SJSA1 (cell line): Measurements from ENCODE around the gene DPYD. TPM values are rescaled to one million over a fixed set of nuclear protein-coding genes. Genes with fewer than 3 reads are reported as not detected.
A peak's percentile ranks its signal among the peaks of the same experiment; 100 is the strongest.

ENCODE experiments used
- DNase-seq, 2 experiments: peaks; one replicate each; pipeline ENCODE4 v3.0.0-alpha.2; 2015 to 2020; ENCODE audit warnings: low spot score in 2 of 2, low read depth in 1 of 2
- H3K27ac ChIP-seq: fragments of 250-450 bp; sonication (Bioruptor Pico); 2 replicates; pipeline ENCODE4 v1.5.1; 2020; ENCODE audit warnings: mild to moderate bottlenecking, moderate library complexity
- H3K27me3 ChIP-seq: fragments of 250-450 bp; sonication (Bioruptor Pico); replicated peaks from 2 replicates; pipeline ENCODE4 v1.5.1; 2020; ENCODE audit warnings: mild to moderate bottlenecking, moderate library complexity
- H3K36me3 ChIP-seq: fragments of 250-450 bp; sonication (Bioruptor Pico); 2 replicates; pipeline ENCODE4 v1.5.1; 2020; ENCODE audit warnings: mild to moderate bottlenecking
- H3K4me1 ChIP-seq: fragments of 250-450 bp; sonication (Bioruptor Pico); replicated peaks from 2 replicates; pipeline ENCODE4 v1.6.1; 2021; ENCODE audit warnings: mild to moderate bottlenecking
- H3K4me3 ChIP-seq: fragments of 250-450 bp; sonication (Bioruptor Pico); 2 replicates; pipeline ENCODE4 v1.5.1; 2020; ENCODE audit warnings: mild to moderate bottlenecking
- H3K9me3 ChIP-seq: fragments of 250-450 bp; sonication (Bioruptor Pico); replicated peaks from 2 replicates; pipeline ENCODE4 v1.5.1; 2020; ENCODE audit warnings: mild to moderate bottlenecking
- total RNA-seq: library from RNA; depleted of rRNA; stranded (reverse); fragments of >200 nt; shearing (Covaris generic); gene quantifications from 2 replicates; pipeline ENCODE4 v1.2.3, GENCODE V29; 2014

Gene DPYD
- total RNA-seq, 1 experiment from 2014 or later = 31.4 TPM

DNA sequence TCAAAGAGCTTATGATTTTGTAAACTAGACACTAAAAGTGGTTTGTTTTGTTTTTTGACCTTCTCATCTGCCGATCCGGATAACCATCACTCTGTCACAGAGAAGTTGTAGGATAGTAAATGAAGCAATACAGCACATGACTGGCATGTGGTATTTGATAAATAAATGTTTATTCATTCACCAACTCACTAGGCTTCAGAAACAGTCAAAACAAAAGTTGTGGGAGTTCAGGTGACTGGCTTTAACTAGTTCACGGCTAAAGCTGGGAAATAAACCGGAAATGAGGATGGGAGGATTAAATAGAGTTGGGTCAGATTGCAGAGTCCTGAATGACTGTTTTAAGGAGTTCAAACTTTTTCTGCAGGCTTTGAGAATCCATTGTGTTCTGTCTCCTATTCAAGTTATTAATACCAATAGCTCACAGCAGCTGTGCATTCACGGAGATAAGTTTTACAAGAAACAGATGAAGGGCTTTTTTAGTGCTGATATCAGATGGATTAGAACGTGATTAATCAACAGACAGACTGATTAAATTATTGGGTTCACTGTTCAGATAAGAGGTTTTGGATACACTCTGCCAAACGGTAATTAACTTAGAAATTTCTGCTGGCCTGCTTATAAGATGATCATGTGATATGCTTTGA lies 463.3 kb downstream of the DPYD start:
- Histone ChIP-seq H3K4me1 (no peaks in the 10 kb centered on the region; the same call in 1 of the 2 replicates), H3K27ac (no peak overlapping the region), H3K36me3 (no peaks in the 10 kb centered on the region), H3K4me3 (no peak overlapping the region), H3K9me3 (no peaks in the 10 kb centered on the region), H3K27me3 (no peaks in the 10 kb centered on the region)
- DNase-seq = no peak

DNA sequence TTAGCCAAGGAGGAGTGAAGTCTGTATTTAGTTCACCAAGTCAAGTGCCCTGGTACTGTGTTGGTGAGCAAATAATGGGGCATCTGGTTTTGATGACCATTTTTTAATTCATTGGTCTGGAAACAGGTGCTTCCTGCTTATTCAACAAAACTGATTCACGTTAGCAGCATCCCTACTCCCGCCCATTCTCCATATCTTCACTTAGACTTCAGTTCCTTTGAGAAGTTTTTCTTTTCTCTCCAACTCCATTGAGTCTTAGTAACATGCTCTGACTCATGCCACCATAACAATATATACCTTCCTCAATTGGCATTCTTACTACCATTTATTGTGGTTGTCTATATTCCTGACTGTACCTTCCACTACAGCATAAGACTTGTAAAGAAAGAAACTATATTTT lies 468.9 kb downstream of the DPYD start:
- Histone ChIP-seq H3K36me3 (no peaks in the 10 kb centered on the region), H3K4me3 (no peak overlapping the region), H3K4me1 (no peaks in the 10 kb centered on the region; the same call in 1 of the 2 replicates), H3K27ac (no peak overlapping the region), H3K9me3 (no peaks in the 10 kb centered on the region), H3K27me3 (no peaks in the 10 kb centered on the region)
- DNase-seq = no peak

DNA sequence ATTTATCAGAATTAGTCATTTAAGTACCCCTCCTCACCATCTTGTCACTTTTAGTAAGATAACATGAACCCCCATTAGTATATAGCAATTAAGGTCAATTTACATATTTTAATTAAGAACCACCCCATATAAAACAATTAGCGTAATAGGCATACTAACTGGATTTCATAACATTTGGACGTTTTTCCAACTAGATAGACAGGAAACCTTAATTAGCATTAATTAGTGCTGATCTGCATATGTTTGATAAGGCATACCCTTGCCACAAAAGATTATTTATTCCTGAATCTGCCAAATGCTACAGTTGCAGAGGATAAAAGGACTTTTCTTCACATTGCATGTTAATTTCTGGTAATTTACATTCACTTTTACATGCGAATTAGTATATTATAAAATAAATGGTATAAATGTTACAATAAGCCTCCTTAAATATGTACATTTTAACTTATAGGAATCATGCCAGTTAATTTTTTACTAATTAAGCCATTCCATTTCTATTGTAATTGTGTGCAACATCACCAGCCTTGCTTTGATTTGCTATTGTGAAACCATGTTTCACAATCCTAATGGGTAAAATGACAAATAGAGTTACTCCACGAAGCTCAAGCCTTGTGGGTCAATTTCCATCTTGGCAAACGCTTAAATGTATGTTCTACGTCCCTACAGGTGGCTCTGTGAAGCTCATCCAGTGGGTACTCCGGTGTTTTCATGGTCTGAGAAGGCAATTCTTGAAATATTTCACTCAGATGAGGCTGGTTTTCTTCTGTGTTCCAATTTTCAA lies 469.6 kb downstream of the DPYD start:
- no peaks in the 10 kb centered on the region for H3K9me3 ChIP-seq
- no peaks in the 10 kb centered on the region for H3K27me3 ChIP-seq
- H3K4me3 ChIP-seq = no peak overlapping the region
- no peaks in the 10 kb centered on the region for H3K36me3 ChIP-seq
- DNase-seq = no peak
- H3K4me1 ChIP-seq = no peaks in the 10 kb centered on the region; the same call in 1 of the 2 replicates
- no peak overlapping the region for H3K27ac ChIP-seq

DNA sequence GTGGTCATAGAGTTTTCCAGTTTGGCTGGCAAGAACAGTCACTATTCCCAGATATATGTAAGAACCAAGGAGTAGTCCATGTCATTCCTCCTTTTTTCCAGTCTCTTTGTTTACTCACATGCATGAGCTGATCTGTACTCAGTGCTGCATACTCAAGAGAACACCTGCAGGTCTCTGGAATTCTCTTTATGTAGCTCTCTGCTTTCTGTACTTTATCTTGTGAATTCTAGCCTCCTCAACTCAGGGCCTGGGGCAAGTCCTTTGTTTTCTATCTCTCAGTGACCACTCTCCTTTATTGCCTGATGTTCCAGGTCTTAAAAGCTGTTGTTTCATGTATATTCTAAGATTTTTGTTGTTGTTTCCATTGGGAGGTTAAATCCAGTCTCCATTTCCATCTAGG lies 478.9 kb downstream of the DPYD start:
- no peaks in the 10 kb centered on the region for H3K4me1 ChIP-seq
- H3K36me3 ChIP-seq = no peaks in the 10 kb centered on the region
- H3K4me3 ChIP-seq = no peak overlapping the region
- H3K9me3 ChIP-seq = no peaks in the 10 kb centered on the region
- DNase-seq = no peak
- H3K27me3 ChIP-seq = no peaks in the 10 kb centered on the region
- no peak overlapping the region for H3K27ac ChIP-seq

DNA sequence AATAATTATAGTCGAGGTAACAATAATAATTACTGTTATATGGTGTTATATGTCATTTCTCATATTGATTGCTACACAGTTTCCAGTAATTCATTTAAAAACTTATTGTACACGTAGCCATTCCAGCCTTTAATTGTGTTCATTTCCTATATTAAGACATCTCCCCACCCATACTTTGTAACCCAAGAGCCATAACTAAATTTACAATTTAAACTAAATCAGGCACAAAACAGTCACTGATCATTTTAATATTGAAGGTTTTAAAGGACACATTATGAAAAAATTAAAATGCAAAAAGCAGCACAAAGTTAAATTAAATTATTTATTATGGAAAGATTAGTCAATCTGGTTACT lies 487.0 kb downstream of the DPYD start:
- DNase-seq = no peak
- Histone ChIP-seq H3K9me3 (no peaks in the 10 kb centered on the region), H3K27ac (no peak overlapping the region), H3K4me1 (no peaks in the 10 kb centered on the region), H3K27me3 (no peaks in the 10 kb centered on the region), H3K4me3 (no peak overlapping the region), H3K36me3 (no peaks in the 10 kb centered on the region)

DNA sequence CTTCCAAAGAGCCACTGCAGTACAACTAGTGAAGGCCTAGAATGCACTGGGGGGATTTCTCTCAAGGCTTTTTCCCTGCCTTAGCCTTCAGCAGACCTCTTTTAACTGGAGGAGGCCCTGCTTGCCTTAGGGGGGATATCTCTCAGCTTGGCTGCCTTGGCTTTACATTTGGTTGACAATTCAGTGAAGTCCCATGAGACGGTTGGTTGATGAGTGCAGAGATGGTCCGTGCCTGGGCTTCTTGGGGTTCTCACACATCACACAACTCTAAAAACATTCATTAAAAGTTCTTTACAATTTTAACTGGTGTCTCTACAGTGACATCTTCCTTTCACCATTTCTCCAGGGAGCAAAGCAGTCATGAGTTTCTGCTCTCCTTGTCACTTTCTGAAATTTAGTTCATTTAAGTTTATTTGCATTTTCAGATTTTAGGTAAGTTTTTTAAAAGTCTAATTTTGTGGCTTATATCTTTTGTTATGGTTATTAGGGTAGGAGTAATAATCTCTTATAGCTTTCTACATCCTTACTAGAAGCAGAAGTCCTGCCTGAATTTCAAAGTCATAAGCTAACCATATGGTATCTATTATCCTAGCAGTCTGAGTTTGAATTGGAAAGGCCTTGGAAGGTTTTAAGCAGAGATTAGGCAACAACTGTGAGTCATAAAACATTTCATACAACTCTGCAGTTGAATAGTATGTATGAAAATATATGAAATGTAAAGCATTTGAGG lies 487.6 kb downstream of the DPYD start:
- no peak overlapping the region for H3K27ac ChIP-seq
- DNase-seq = no peak
- no peaks in the 10 kb centered on the region for H3K9me3 ChIP-seq
- no peaks in the 10 kb centered on the region for H3K27me3 ChIP-seq
- no peaks in the 10 kb centered on the region for H3K36me3 ChIP-seq
- H3K4me3 ChIP-seq = no peak overlapping the region
- H3K4me1 ChIP-seq = no peaks in the 10 kb centered on the region

DNA sequence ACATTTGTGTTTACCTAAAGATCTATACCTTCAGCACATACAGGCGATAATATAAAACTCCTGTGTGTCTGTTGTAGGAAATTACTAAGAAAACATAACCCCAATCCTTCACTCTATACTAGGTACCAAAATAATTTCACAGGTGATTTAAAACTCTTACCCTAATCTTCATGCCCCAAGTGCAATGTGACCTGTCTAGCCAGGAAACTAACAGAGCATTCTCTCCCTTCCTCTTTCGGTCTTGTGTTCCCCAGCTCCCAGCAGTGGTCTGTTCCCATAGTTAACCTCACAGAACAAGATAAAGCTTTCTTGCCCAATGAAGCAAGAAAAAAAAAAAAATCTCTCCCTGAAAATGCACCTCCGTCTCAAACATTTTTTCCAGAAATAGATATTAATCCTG lies 493.5 kb downstream of the DPYD start:
- no peak for DNase-seq
- no peaks in the 10 kb centered on the region for H3K36me3 ChIP-seq
- no peaks in the 10 kb centered on the region for H3K4me1 ChIP-seq
- H3K9me3 ChIP-seq = no peaks in the 10 kb centered on the region
- no peak overlapping the region for H3K4me3 ChIP-seq
- no peak overlapping the region for H3K27ac ChIP-seq
- H3K27me3 ChIP-seq = no peaks in the 10 kb centered on the region

DNA sequence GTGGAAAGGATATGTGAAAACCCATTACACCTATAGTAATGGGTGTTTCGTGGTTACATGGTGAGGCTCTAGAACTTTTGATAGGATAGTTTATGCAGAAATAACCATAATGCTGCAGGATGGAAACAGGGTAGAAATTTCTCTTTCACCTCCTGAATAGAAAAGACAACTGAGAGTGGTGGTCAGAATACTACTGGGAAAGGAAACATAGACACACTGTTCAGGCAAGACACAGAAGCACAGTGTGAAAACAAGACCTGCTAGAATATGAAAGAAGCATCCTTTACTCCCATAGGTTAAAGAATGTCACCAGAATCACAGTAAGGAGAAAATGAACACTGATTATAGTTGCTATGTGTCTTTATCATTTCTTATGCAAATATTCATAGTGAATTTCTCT lies 496.6 kb downstream of the DPYD start:
- DNase-seq = no peak
- H3K4me3 ChIP-seq = no peak overlapping the region
- no peaks in the 10 kb centered on the region for H3K9me3 ChIP-seq
- no peaks in the 10 kb centered on the region for H3K27me3 ChIP-seq
- H3K27ac ChIP-seq = no peak overlapping the region
- no peaks in the 10 kb centered on the region for H3K4me1 ChIP-seq
- H3K36me3 ChIP-seq = no peaks in the 10 kb centered on the region

DNA sequence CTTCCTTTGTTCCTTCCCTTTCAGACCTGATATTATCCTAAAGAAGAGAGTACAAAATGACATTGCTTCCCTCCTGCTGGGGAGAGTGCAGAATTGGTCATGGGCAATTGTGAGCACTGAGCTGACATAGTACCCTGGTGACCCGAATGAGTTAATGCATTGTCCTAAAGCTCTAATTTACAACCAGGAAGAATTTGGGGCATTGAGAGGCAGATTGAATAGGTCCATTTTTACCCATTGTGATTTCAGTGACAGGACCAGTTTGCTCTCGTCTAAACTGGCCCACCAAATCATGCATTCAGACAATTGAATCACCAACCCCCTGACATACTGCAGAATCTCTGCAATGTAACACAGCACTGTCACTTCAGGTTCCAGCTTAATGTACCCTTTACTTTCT lies 497.4 kb downstream of the DPYD start:
- no peak for DNase-seq
- H3K27me3 ChIP-seq = no peaks in the 10 kb centered on the region
- no peak overlapping the region for H3K4me3 ChIP-seq

DNA sequence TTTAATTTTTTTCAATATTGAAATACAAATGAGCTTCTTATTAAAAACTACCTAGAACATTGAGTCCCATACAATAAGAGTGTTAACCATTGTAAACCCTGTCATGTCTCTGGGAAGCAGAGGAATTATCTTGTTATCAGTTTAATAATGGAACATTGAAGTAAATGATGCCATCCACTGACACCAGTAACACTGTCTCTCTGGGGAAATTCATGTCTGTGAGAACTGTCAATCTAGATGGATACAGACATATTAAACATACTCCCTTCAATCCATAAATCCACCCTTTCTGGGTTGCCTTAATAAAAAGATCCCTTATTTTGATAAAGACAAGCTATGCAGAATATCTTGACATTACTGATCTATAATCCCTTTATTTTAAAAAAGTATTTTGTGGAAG lies 503.2 kb downstream of the DPYD start:
- H3K27me3 ChIP-seq = no peaks in the 10 kb centered on the region
- no peaks in the 10 kb centered on the region for H3K36me3 ChIP-seq
- no peak for DNase-seq

More for the DNA sequence above, 497.4 kb downstream of the DPYD start:
- Histone ChIP-seq H3K4me1 (no peaks in the 10 kb centered on the region), H3K27ac (no peak overlapping the region), H3K36me3 (no peaks in the 10 kb centered on the region), H3K9me3 (no peaks in the 10 kb centered on the region)

DNA sequence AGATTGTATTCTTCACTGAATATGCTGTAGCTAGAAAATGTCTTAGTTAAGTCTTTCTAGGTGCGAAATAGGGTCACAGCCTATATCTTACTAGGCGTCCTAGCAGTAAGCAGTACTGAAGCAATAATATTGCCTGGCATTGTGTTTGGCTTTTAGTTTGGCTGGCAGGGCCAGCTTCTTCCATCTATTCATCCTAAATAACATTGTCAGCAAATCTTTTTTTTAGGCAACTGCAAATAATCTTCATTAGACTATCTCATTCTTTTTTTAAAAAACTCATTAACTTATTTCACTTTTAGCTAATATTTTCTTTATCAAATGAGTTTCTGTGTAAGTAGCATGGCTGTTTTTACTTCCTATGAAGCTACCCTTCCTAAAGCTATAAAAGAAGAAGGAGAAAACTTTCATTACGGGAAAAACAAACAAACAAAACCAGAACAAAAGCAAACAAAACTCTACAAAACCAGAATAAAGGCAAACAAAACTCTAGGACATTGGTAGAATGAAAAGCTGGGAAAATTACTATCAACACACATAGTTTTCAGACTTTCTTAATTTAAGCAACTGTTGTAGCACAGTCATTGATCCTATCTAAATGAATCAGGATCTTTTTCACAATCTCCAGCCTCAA lies 506.0 kb downstream of the DPYD start:
- Histone ChIP-seq H3K9me3 (no peaks in the 10 kb centered on the region), H3K27ac (no peak overlapping the region), H3K4me3 (no peak overlapping the region), H3K27me3 (no peaks in the 10 kb centered on the region), H3K36me3 (no peaks in the 10 kb centered on the region), H3K4me1 (no peaks in the 10 kb centered on the region)
- peak in 1 of 2 experiments; percentile 10 for DNase-seq

More for the DNA sequence above, 503.2 kb downstream of the DPYD start:
- H3K9me3 ChIP-seq = no peaks in the 10 kb centered on the region
- H3K4me1 ChIP-seq = no peaks in the 10 kb centered on the region
- H3K4me3 ChIP-seq = no peak overlapping the region
- H3K27ac ChIP-seq = no peak overlapping the region

DNA sequence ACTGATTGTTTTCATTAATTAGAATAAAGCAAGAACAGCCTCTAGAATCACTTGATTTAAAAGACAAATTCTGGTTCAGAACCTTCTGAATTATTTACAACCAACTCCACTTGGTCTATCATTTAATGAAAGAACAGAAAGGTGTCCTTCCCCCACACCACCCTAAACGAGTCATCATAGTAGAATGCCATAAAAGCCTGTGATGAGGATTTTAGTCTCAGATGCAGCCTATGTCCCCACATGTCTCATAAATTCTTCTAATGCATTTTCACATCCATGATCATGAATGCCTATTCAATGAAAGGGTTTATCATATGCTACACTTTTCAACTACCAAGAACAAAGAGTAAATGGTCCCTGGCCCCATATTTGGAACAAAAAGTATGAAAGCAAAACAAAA lies 508.1 kb downstream of the DPYD start:
- Histone ChIP-seq H3K4me1 (no peaks in the 10 kb centered on the region), H3K27me3 (no peaks in the 10 kb centered on the region), H3K4me3 (no peak overlapping the region), H3K36me3 (no peaks in the 10 kb centered on the region), H3K27ac (no peak overlapping the region), H3K9me3 (no peaks in the 10 kb centered on the region)
- DNase-seq = no peak

DNA sequence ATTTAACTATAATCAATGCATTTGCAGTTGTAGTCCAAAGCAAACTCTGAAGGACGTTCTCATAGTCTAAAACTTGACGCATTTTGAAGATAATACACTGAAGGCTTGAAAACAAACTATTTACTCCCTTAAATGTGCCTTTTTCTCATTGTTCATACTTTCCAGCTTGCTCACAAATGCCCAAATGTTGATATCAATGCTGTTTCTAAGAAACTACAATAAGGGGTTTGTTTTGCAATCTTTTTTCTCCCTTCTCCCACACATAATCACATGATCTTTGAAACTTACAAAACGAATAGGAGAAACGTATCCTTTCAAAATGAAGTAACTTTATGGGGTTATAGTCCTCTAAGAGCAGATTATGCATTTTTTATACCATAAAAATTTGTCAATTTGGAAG lies 508.7 kb downstream of the DPYD start:
- no peak overlapping the region for H3K27ac ChIP-seq
- no peaks in the 10 kb centered on the region for H3K36me3 ChIP-seq
- no peak overlapping the region for H3K4me3 ChIP-seq
- no peak for DNase-seq
- no peaks in the 10 kb centered on the region for H3K27me3 ChIP-seq
- no peaks in the 10 kb centered on the region for H3K9me3 ChIP-seq
- no peaks in the 10 kb centered on the region for H3K4me1 ChIP-seq

DNA sequence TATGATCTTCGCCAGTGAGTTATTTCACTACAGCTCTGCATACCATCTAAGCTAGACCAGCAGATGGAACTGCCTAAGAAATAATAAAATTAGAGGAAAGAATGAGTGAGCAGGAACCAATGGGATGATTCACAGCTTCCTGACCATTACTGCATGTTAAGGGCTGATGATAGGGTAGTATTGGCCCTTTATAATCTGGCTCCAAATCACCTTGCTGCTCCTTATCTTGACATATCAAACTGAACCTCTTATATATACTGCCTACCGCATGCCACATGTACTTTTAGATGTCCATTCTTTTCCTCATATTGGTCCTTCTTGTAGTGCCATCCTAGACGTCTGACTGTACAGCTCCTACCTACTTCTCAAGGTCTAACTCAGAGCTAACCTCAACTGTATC lies 524.4 kb downstream of the DPYD start:
- Histone ChIP-seq H3K27ac (no peak overlapping the region), H3K9me3 (no peaks in the 10 kb centered on the region), H3K4me1 (no peaks in the 10 kb centered on the region), H3K4me3 (no peak overlapping the region), H3K36me3 (no peaks in the 10 kb centered on the region), H3K27me3 (no peaks in the 10 kb centered on the region)
- no peak for DNase-seq
